Muscle of leg (tissue), 11 donors: Measurements from ENCODE around the gene MSANTD2. TPM values are rescaled to one million over a fixed set of nuclear protein-coding genes. Genes with fewer than 3 reads are reported as not detected.
A peak's percentile ranks its signal among the peaks of the same experiment; 100 is the strongest.

ENCODE experiments used
- DNase-seq: peaks from one replicate; pipeline ENCODE4 v3.0.0; 2013
- H3K27ac ChIP-seq: one replicate; pipeline ENCODE4 v1.5.1; 2013; ENCODE audit warnings: mild to moderate bottlenecking, low read length, control low read depth
- H3K27me3 ChIP-seq: one replicate; pipeline ENCODE4 v1.6.1; 2013; ENCODE audit warnings: low read length; ENCODE audit not compliant: control insufficient read depth, insufficient read depth
- H3K36me3 ChIP-seq: one replicate; pipeline ENCODE4 v1.6.1; 2013; ENCODE audit warnings: low read length; ENCODE audit not compliant: control insufficient read depth, insufficient read depth
- H3K4me1 ChIP-seq: one replicate; pipeline ENCODE4 v1.6.1; 2013; ENCODE audit warnings: low read length; ENCODE audit not compliant: control insufficient read depth, insufficient read depth
- H3K4me3 ChIP-seq: one replicate; pipeline ENCODE4 v1.5.1; 2013; ENCODE audit warnings: low read length, control low read depth
- H3K9me3 ChIP-seq: replicated peaks from 2 replicates; pipeline ENCODE4 v1.6.1; 2013; ENCODE audit warnings: low read depth, low read length; ENCODE audit not compliant: control insufficient read depth
- WGBS: methylation state at CpG from one replicate; pipeline ENCODE4 v1.1.5; 2013; ENCODE audit warnings: missing lambda C conversion rate; ENCODE audit not compliant: insufficient coverage; 5-methylcytosine and 5-hydroxymethylcytosine counted together
- polyA plus RNA-seq, 8 donors: library from polyadenylated mRNA; unstranded; fragments of 120-200 nt; gene quantifications; one replicate each; pipeline versions ENCODE4 v1.2.1 to v1.2.3, GENCODE V29; 2013; ENCODE audit warnings: inconsistent platforms in 1 of 8, low replicate concordance in 1 of 8; ENCODE audit not compliant: insufficient read length in 8 of 8, insufficient read depth in 1 of 8
- total RNA-seq: library from RNA; stranded (reverse); fragments of 120-200 nt; gene quantifications from one replicate; pipeline ENCODE4 v1.2.4, GENCODE V29; 2013

MSANTD2 gene
- total and polyA plus RNA-seq, 9 donors = 11.5 to 18.7 (median 13.4) TPM

DNA sequence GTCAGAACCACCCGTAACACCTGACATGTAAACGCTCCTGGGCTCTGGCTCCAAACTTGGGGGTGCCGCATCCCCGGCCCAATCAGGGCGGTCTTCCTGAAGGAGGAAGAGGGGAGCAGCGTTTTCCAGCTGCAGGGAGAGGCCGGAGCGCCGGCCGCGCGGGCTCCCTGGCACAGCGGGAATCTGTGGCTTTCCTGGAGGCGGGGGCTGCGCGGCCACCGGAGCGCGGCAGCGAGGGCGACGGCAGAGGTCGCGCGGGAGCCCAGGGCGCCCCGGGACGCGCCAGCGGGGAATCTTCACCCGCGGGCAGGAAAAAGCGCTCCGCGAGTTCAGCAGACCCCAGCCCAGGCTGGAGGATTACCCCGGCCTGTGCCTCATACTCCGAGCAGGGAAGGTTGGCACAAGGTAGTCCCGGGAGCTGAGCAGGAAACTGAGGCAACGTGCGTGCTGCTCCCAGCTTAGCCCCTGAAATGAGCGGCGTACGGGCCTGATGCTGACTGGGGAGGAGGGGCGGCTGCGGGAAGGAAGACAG, 37.5 kb downstream of the MSANTD2 start:
- Histone ChIP-seq H3K27me3 (peaks cover 56% of the 10 kb centered on the region), H3K4me1 (peaks cover 41% of the 10 kb centered on the region), H3K27ac (peak overlapping the region; percentile 47), H3K9me3 (no peaks in the 10 kb centered on the region), H3K36me3 (peaks cover 26% of the 10 kb centered on the region), H3K4me3 (peak overlapping the region; percentile 34)
- DNase-seq = no peak
- under 1% methylated on average over 43 of the region's 45 CpGs for WGBS

DNA sequence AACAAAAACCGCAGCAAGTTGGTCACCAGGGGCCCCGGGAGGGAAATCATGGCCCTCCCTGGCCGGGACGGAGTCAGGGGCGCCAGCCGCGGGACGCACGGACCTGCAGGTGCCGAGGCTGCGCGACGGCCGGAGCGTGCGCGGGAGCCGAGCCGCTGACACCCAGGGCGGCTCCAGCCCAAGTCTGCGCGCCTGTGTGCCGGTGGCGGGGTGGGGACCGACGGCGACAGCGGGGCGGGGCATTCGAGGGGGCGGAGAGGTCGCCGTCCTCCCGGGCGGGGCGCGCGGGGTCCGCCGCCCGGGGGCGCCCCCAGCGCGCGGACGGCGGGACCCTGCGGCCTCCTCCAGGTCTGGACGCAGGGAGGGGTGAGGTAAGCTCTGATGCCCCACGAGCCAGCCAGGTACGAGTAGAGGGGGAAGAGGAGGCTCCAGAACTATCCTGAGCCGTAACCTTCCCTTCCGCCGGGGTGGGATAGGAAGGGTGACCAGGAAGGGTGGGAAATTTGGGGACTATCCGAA, 38.0 kb downstream of the MSANTD2 start, which contains the start of gene ESAM:
Gene ESAM (minus strand): TSS at position 186 of the 519 bp plus-strand sequence. CDS start 136 bp downstream, at position 50.
- Histone ChIP-seq H3K36me3 (peaks cover 20% of the 10 kb centered on the region), H3K9me3 (no peaks in the 10 kb centered on the region), H3K27me3 (peaks cover 61% of the 10 kb centered on the region), H3K4me1 (peaks cover 43% of the 10 kb centered on the region), H3K4me3 (peak within 1 kb of the TSS; percentile 51), H3K27ac (peak within 1 kb of the TSS; percentile 86)
- under 1% methylated on average over 54 of the region's 55 CpGs for WGBS
- DNase-seq = peak; percentile 25

- peak; percentile 19 for DNase-seq
- H3K27ac ChIP-seq = peak overlapping the region; percentile 86
- H3K9me3 ChIP-seq = no peaks in the 10 kb centered on the region
- WGBS = 5% methylated on average over 10 of the region's 25 CpGs
- H3K36me3 ChIP-seq = peaks cover 16% of the 10 kb centered on the region
- H3K27me3 ChIP-seq = peaks cover 68% of the 10 kb centered on the region
- H3K4me3 ChIP-seq = peak overlapping the region; percentile 51
- peaks cover 44% of the 10 kb centered on the region for H3K4me1 ChIP-seq
These were observed 38.7 kb downstream of the MSANTD2 start for GRCh38 chr11:124761301-124762104.

GRCh38 chr11:124760806-124761205, 39.4 kb downstream of the MSANTD2 start:
- H3K27ac ChIP-seq = peak overlapping the region; percentile 86
- H3K27me3 ChIP-seq = peaks cover 75% of the 10 kb centered on the region
- H3K4me1 ChIP-seq = peaks cover 44% of the 10 kb centered on the region
- DNase-seq = no peak
- H3K4me3 ChIP-seq = peak overlapping the region; percentile 51
- peaks cover 13% of the 10 kb centered on the region for H3K36me3 ChIP-seq
- 57% methylated on average over 1 of the region's 3 CpGs for WGBS
- no peaks in the 10 kb centered on the region for H3K9me3 ChIP-seq

- 2% methylated on average over 25 of the region's 25 CpGs for WGBS
- Histone ChIP-seq H3K27ac (peak overlapping the region; percentile 86), H3K36me3 (peaks cover 9% of the 10 kb centered on the region), H3K9me3 (no peaks in the 10 kb centered on the region), H3K4me3 (peak overlapping the region; percentile 51), H3K4me1 (peaks cover 44% of the 10 kb centered on the region), H3K27me3 (peaks cover 76% of the 10 kb centered on the region)
- peak; percentile 28 for DNase-seq
These were observed 40.0 kb downstream of the MSANTD2 start for GRCh38 chr11:124760205-124760652.

DNA sequence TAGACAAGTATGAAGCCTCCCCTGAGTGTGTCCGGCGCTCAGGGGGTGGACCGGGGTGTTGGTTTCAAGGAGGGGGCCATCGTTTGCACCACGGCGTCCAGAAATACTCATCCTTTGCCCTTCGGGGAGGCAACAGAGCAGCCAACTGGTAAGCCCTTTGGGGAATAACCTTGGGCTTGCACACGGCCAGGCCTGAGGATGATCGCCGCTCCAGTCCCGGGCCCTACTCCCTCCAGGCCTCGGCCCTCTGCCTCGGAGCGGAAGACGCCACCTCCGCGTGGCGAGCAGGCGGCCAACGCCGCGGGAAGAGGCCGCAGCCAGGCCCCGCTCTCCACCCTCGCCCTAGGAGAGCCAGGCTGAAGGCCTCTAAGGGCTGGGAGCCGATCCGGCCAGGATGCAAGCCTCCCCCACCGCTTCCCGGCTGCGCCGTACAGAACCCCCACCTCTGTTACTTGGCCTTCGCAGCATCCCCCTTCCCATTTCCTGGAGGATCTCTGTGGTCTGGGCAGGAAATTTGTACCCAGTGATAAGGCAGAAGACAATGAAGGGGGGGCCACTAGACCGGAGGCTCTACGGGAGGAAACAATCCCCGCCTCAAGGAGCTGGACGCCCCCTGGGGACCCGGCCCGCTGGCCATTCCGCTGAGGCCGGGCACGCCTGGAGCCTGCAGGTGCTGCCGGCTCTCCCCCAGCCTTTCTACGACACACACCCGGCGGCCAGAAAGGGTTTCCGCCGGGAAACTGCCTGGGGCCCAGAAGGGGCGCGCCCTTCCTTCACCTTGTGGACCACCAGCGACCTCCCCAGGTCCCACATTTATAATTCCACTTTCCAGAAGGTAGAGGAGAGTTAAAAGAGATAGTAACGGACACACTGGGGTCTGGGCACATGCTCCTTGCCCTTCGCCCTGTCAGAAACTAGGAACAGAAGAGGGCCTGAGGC, 40.7 kb downstream of the MSANTD2 start:
- peaks cover 80% of the 10 kb centered on the region for H3K27me3 ChIP-seq
- WGBS = 4% methylated on average over 39 of the region's 52 CpGs
- peaks cover 44% of the 10 kb centered on the region for H3K4me1 ChIP-seq
- peak overlapping the region; percentile 86 for H3K27ac ChIP-seq
- H3K4me3 ChIP-seq = peak overlapping the region; percentile 51
- H3K9me3 ChIP-seq = no peaks in the 10 kb centered on the region
- peak; percentile 70 for DNase-seq
- peaks cover 4% of the 10 kb centered on the region for H3K36me3 ChIP-seq

GRCh38 chr11:124758355-124759265, 41.6 kb downstream of the MSANTD2 start:
- H3K27me3 ChIP-seq = peaks cover 89% of the 10 kb centered on the region
- peak; percentile 72 for DNase-seq
- WGBS = 2% methylated on average over 48 of the region's 53 CpGs

DNA sequence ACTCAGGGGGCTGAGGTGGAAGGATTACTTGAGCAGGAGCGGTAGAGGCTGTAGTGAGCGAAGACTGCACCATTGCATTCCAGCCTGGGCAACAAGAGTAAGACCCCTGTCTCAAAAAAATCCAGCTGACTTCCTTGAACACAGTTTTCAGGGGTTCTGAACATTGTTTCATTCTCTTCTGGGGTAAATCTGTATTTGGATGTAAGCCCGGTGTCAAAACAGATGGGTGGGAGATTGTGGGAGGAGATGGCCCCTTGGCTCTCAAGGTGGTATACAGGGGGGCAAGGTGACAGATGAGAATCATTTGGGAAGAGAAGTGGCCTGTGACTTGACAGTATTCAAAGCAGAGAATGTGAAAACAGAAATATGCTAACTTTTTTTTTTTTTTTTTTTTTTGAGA, 42.9 kb downstream of the MSANTD2 start:
- H3K36me3 ChIP-seq = no peaks in the 10 kb centered on the region
- peaks cover 91% of the 10 kb centered on the region for H3K27me3 ChIP-seq
- H3K27ac ChIP-seq = no peak overlapping the region
- DNase-seq = no peak
- H3K9me3 ChIP-seq = no peaks in the 10 kb centered on the region
- 50% methylated on average over 3 of the region's 3 CpGs for WGBS
- H3K4me3 ChIP-seq = no peak overlapping the region
- peaks cover 36% of the 10 kb centered on the region for H3K4me1 ChIP-seq

More at GRCh38 chr11:124758355-124759265, 41.6 kb downstream of the MSANTD2 start:
- no peaks in the 10 kb centered on the region for H3K9me3 ChIP-seq
- H3K27ac ChIP-seq = peak overlapping the region; percentile 72
- H3K4me3 ChIP-seq = peak overlapping the region; percentile 51
- H3K4me1 ChIP-seq = peaks cover 43% of the 10 kb centered on the region
- H3K36me3 ChIP-seq = no peaks in the 10 kb centered on the region

DNA sequence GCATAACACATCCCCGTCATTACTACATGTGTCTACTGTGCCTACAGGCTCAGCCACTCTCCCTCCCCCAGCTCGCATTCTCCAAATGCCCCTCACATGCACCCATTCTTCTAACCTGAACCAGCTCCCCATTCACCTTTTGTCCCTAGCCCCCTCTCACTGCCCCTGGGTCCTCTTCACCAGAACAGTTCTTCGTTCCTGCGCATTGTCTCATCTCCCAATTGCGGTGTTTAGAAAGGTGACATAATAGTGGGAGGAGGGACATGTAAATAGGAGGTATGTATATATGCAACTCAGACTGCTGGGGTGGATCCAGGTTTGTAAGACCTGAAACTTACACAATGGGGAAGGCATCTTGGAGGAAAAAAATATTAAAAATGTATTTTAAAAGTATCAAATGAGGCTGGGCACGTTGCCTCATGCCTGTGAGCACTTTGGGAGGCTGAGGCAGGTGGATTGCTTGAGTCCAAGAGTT, 43.4 kb downstream of the MSANTD2 start:
- no peak overlapping the region for H3K27ac ChIP-seq
- H3K4me3 ChIP-seq = no peak overlapping the region
- WGBS = 15% methylated on average over 5 of the region's 6 CpGs
- no peaks in the 10 kb centered on the region for H3K9me3 ChIP-seq
- H3K4me1 ChIP-seq = peaks cover 33% of the 10 kb centered on the region
- no peak for DNase-seq
- peaks cover 92% of the 10 kb centered on the region for H3K27me3 ChIP-seq
- no peaks in the 10 kb centered on the region for H3K36me3 ChIP-seq
